Gastroesophageal sphincter (tissue), 4 donors: ENCODE results near the gene TEX22. TPM values are rescaled to one million over a fixed set of nuclear protein-coding genes. Genes with fewer than 3 reads are reported as not detected.

Source experiments
- ATAC-seq: fragments of 150-250 bp; one replicate; pipeline ENCODE4 v1.9.1; 2016; ENCODE audit warnings: mild to moderate bottlenecking, moderate library complexity
- H3K27ac ChIP-seq, 4 donors: fragments of 200-600 bp; sonication (generic) in 3 of 4; 1 replicate in 3 of 4; 2 replicates in 1 of 4; pipeline ENCODE4 v1.5.1; 2016 to 2019
- H3K27me3 ChIP-seq: fragments of 200-600 bp; sonication (generic); one replicate; pipeline ENCODE4 v1.5.1; 2019
- H3K36me3 ChIP-seq, 2 donors: fragments of 200-600 bp; sonication (generic); one replicate each; pipeline ENCODE4 v1.5.1; 2019; ENCODE audit warnings: control low read depth in 1 of 2
- H3K4me1 ChIP-seq, 3 donors: fragments of 200-600 bp; sonication (generic); 1 replicate in 2 of 3; 2 replicates in 1 of 3; pipeline ENCODE4 v1.5.1; 2016 to 2019; ENCODE audit warnings: control low read depth in 2 of 3
- H3K4me3 ChIP-seq, 2 donors: fragments of 200-600 bp; sonication (generic); one replicate each; pipeline ENCODE4 v1.5.1; 2019; ENCODE audit warnings: mild to moderate bottlenecking in 1 of 2, moderate library complexity in 1 of 2
- H3K9me3 ChIP-seq, 3 donors: fragments of 200-600 bp; sonication (generic); one replicate each; pipeline ENCODE4 v1.5.1; 2017 to 2019; ENCODE audit warnings: control low read depth in 2 of 3
- EP300 ChIP-seq: sonication (generic); formaldehyde crosslinking; IDR thresholded peaks from one replicate; pipeline ENCODE4 v1.6.1; 2017; ENCODE audit warnings: antibody characterized with exemption, mild to moderate bottlenecking
- POLR2A ChIP-seq, 2 donors: fragments of 450-650 bp; IDR thresholded peaks; one replicate each; pipeline ENCODE4 v1.6.1; 2017; ENCODE audit warnings: antibody characterized with exemption in 2 of 2, mild to moderate bottlenecking in 2 of 2, moderate library complexity in 1 of 2
- POLR2AphosphoS5 ChIP-seq: sonication (generic); formaldehyde crosslinking; IDR thresholded peaks from one replicate; pipeline ENCODE4 v1.6.1; 2017; ENCODE audit warnings: antibody characterized with exemption
- WGBS, 2 donors: methylation state at CpG; one replicate each; pipeline ENCODE4 v1.1.5; 2018; ENCODE audit warnings: low coverage in 1 of 2; 5-methylcytosine and 5-hydroxymethylcytosine counted together
- total RNA-seq, 4 donors: library from RNA; depleted of rRNA; stranded (reverse); fragments of >200 nt; gene quantifications; one replicate each; pipeline ENCODE4 v1.1.0, GENCODE V29; 2016
- TF ChIP-seq, protein P1 (sequence below), 4 experiments: fragments of 200-600 bp in 2 of 4; fragments of 450-650 bp in 2 of 4; sonication (generic) in 1 of 4; IDR thresholded peaks; one replicate each; pipeline ENCODE4 v1.5.1; 2017 to 2019; ENCODE audit warnings: antibody characterized with exemption in 4 of 4, mild to moderate bottlenecking in 2 of 4, moderate library complexity in 2 of 4

TEX22 gene
- total RNA-seq, 4 donors from 2014 or later: 0.42 TPM; not detected in 3

DNA sequence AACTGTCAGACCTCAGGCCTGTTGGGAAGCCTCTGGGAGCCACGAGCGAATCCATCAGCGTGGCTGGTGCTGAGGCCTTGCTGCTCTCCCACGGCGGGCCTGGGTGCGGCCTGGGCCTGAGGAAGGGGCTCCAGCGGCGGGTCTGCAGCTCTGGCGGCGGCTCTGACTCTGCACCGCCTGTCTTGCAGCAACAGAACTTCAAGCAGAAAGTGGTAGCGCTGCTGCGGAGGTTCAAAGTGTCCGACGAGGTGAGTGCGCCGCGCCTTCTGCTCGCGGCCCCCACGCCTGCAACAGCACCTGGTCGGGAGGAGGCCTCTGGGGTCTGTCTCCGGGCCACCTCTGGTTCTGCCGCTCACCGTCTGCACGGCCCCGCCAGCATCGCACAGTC lies 28.7 kb upstream of the TEX22 start:
- H3K36me3 ChIP-seq: peaks cover 0 to 48% of the 10 kb centered on the region in 2 donors
- no peak overlapping the region for H3K27ac ChIP-seq
- no peak overlapping the region for H3K4me3 ChIP-seq
- 94% methylated on average over 3 of the region's 28 CpGs; no CpG with 5 or more reads in 1 of the 2 donors for WGBS, 2 donors
- no peak for ATAC-seq
- peaks cover 0 to 10% (median 0%) of the 10 kb centered on the region in 3 donors for H3K4me1 ChIP-seq
- no peaks in the 10 kb centered on the region for H3K9me3 ChIP-seq
- TF ChIP-seq EP300: no peak
- TF ChIP-seq, protein P1, sequence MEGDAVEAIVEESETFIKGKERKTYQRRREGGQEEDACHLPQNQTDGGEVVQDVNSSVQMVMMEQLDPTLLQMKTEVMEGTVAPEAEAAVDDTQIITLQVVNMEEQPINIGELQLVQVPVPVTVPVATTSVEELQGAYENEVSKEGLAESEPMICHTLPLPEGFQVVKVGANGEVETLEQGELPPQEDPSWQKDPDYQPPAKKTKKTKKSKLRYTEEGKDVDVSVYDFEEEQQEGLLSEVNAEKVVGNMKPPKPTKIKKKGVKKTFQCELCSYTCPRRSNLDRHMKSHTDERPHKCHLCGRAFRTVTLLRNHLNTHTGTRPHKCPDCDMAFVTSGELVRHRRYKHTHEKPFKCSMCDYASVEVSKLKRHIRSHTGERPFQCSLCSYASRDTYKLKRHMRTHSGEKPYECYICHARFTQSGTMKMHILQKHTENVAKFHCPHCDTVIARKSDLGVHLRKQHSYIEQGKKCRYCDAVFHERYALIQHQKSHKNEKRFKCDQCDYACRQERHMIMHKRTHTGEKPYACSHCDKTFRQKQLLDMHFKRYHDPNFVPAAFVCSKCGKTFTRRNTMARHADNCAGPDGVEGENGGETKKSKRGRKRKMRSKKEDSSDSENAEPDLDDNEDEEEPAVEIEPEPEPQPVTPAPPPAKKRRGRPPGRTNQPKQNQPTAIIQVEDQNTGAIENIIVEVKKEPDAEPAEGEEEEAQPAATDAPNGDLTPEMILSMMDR (IDR thresholded peaks at IDR 0.05): no peak
- TF ChIP-seq POLR2A (IDR thresholded peaks at IDR 0.05): no peak
- no peak for TF ChIP-seq POLR2AphosphoS5
- no peaks in the 10 kb centered on the region for H3K27me3 ChIP-seq

DNA sequence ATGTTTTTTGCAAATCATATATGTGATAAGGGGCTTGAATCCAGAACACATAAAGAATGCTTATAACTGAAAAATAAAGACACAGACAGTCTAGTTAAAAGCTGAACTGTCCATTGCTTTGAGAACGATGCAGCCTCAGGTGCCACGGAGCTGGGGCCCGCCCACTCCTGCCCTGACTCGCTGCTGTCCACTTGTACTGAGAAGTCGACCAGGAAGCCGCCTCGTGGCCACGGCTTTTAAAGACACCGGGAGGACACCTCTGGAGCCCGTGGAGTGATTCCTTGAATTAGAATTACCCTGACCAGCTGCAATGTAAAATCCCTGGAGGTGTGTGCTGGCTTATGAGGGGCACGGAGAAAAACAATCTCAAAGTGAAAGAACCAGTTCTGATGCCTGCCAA lies 23.9 kb upstream of the TEX22 start:
- no peak for TF ChIP-seq POLR2AphosphoS5
- no peak for TF ChIP-seq POLR2A (IDR thresholded peaks at IDR 0.05)
- no peak for TF ChIP-seq EP300
- TF ChIP-seq, protein P1 (IDR thresholded peaks at IDR 0.05): no peak
- peaks cover 0 to 7% (median 0%) of the 10 kb centered on the region in 3 donors for H3K4me1 ChIP-seq
- no peak for ATAC-seq
- no peaks in the 10 kb centered on the region for H3K9me3 ChIP-seq
- no peak overlapping the region for H3K27ac ChIP-seq
- H3K36me3 ChIP-seq: peaks cover 0 to 26% of the 10 kb centered on the region in 2 donors
- H3K27me3 ChIP-seq: no peaks in the 10 kb centered on the region
- 65% methylated on average over 10 of the region's 11 CpGs; no CpG with 5 or more reads in 1 of the 2 donors for WGBS, 2 donors
- no peak overlapping the region for H3K4me3 ChIP-seq

DNA sequence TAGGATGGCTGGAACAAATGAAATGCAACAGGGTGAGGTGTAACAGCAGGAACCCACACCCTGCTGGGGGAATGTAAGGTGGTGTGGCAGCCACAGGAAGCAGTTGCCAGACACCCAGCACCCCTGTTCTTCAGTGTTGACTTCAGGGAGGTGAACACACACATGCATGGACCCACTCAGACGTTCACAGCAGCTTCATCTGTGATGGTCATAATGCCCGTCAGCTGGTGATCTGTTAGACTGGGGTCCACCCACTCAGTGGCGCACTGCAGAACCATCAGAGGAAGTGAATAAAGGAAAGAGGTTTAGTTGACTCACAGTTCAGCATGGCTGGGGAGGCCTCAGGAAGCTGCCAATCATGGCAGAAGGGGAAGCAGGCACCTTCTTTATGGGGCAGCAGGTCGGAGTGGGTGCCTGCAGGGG lies 22.7 kb upstream of the TEX22 start:
- ATAC-seq: no peak
- peaks cover 0 to 32% of the 10 kb centered on the region in 2 donors for H3K36me3 ChIP-seq
- no peaks in the 10 kb centered on the region for H3K27me3 ChIP-seq
- H3K27ac ChIP-seq: no peak overlapping the region
- H3K9me3 ChIP-seq: no peaks in the 10 kb centered on the region
- 67 to 75% methylated on average over 1 to 4 of the region's 4 CpGs for WGBS, 2 donors
- H3K4me3 ChIP-seq: no peak overlapping the region
- TF ChIP-seq EP300 (no peak), POLR2AphosphoS5 (no peak), POLR2A (IDR thresholded peaks at IDR 0.05) (no peak)
- TF ChIP-seq, protein P1 (IDR thresholded peaks at IDR 0.05): no peak
- peaks cover 0 to 6% (median 0%) of the 10 kb centered on the region in 3 donors for H3K4me1 ChIP-seq

DNA sequence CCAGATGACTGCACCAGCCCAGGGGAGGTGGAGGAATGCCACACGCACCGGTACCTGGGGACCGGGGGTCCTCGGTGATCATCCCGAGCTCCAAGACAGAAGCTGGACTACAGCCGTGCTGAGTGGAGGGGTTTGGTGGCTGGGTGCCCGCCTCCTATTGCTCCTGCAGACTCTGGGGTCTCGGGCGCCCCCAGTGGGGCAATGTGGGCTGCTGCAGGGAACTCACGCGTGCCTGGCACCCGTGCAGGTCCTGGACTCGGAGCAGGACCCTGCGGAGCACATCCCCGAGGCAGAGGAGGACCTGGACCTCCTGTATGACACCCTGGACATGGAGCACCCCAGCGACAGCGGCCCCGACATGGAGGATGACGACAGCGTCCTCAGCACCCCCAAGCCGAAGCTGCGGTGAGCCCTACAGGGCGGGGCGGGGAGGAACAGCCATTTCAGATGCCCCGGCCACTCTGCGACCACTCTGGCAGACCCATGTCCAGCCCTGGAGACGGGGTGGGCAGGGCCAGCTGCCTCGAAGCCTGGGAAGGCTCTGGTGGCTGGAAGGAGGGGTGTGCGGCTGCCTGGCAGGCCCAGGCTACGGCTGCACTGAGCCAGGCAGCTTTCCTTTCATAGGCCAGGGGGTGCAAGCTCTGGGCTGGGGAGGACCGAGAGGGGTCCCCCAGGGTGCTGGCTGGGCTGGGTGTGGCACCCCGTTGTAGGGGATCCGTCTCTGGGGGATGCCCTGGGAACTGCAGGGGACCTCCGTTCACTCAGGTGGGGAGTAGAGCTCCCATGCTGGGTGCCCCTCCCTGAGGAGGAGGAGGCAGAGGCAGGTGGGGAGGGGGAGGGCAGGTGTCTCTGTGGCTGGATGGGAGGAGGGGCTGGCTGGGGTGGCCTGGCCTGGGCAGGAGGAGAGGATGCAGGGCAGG lies 21.6 kb upstream of the TEX22 start:
- no peaks in the 10 kb centered on the region for H3K9me3 ChIP-seq
- H3K36me3 ChIP-seq: peaks cover 0 to 38% of the 10 kb centered on the region in 2 donors
- 100% methylated on average over 1 of the region's 34 CpGs; no CpG with 5 or more reads in 1 of the 2 donors for WGBS, 2 donors
- H3K27me3 ChIP-seq: no peaks in the 10 kb centered on the region
- H3K27ac ChIP-seq: no peak overlapping the region
- no peak for TF ChIP-seq POLR2AphosphoS5
- no peak for ATAC-seq
- H3K4me1 ChIP-seq: no peaks in the 10 kb centered on the region
- no peak overlapping the region for H3K4me3 ChIP-seq

DNA sequence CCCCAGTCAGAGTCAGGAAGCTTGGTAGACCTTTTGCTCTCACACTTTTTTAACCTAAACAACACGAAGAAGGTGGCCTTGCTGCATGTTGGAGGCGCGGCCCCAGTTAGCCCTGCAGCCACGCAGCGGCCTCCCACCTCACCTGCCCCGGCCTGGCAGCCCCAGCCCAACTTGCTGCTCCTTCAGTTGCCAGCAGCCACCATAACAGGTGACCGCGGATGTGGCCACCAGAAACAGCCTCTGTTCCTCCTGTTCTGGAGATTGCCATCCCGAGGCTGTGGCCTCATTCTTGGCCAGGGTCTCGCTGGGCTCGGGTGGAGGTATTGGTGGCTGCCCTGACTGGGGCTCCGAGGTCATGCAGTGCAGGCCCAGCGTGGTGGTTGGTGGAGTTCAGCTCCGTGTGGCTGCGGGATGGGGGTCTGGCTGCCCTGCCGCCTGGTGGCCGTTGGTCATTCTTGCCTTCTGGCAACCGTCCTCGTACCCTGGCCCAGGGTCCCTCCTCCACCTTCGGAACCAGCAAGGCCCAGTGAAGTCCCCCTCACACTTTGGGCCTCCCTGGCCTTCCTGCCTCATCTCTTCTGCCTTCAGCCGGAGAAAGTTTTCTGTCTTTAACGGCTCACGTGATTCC lies 20.7 kb upstream of the TEX22 start:
- TF ChIP-seq, protein P1 (IDR thresholded peaks at IDR 0.05): no peak
- TF ChIP-seq POLR2AphosphoS5 (no peak), POLR2A (IDR thresholded peaks at IDR 0.05) (no peak), EP300 (no peak)
- Histone ChIP-seq H3K4me3 (no peak overlapping the region), H3K9me3 (no peaks in the 10 kb centered on the region), H3K27me3 (no peaks in the 10 kb centered on the region), H3K4me1 (no peaks in the 10 kb centered on the region), H3K36me3 (peaks cover 0 to 45% of the 10 kb centered on the region in 2 donors), H3K27ac (no peak overlapping the region)
- ATAC-seq: no peak
- 84% methylated on average over 8 of the region's 23 CpGs; no CpG with 5 or more reads in 1 of the 2 donors for WGBS, 2 donors
